Astrocyte of the hippocampus (primary cell): ENCODE measurements around the gene ST14.
A peak's percentile ranks its signal among the peaks of the same experiment; 100 is the strongest.

ENCODE experiments used
- DNase-seq: peaks from one replicate; pipeline ENCODE4 v3.0.0; 2011; ENCODE audit warnings: low read depth, low spot score

ST14 gene

GRCh38 chr11:130208241-130209127 is 48.9 kb downstream of the ST14 start:
- no peak for DNase-seq

DNA sequence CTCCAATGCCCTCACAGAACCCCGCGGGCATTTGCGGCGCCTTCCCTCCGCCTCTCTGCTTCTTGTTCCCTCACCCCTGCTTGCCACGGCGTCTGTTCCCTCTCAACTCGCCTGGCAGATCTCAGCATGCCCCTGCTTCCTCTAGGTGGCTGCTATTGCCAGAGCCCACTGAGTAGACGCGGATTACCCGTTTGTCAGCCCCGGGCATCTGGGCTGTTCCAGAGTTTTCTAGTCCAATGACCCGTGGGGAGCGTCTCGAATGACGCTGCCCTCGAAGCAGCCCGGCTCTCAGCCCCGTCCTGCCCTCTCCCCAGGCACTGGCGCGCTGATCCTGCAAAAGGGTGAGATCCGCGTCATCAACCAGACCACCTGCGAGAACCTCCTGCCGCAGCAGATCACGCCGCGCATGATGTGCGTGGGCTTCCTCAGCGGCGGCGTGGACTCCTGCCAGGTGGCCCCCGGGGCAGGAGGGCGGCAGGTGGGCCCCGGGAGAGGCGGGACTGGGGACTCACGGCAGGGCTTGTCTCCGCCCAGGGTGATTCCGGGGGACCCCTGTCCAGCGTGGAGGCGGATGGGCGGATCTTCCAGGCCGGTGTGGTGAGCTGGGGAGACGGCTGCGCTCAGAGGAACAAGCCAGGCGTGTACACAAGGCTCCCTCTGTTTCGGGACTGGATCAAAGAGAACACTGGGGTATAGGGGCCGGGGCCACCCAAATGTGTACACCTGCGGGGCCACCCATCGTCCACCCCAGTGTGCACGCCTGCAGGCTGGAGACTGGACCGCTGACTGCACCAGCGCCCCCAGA is 49.7 kb downstream of the ST14 start:
- DNase-seq: no peak

DNA sequence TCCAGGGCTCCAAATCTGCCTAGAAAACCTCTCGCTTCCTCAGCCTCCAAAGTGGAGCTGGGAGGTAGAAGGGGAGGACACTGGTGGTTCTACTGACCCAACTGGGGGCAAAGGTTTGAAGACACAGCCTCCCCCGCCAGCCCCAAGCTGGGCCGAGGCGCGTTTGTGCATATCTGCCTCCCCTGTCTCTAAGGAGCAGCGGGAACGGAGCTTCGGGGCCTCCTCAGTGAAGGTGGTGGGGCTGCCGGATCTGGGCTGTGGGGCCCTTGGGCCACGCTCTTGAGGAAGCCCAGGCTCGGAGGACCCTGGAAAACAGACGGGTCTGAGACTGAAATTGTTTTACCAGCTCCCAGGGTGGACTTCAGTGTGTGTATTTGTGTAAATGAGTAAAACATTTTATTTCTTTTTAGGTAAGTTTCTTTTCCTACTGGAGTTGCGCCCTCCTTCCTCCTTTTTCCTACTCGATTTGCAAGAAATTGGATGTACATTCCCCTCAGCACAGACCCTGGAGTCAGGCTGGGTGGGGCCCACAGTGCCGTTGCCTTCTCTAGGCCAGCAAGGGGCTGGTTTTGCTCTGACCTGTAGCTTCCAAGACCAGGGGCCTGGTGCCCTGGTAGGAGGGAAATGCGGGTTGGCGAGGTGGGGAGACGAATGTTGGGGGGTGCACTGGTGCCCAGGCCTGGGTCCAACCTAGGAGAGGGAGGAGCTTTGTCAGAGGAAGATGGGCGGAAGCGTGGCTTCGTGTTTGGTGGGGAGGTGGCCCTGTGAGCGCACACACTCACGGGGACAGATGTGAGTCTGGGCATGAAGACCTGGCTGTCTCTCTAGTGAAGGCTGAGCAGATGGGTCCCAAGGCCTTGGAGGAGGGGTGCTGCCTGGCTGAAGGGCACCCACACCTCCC is 50.6 kb downstream of the ST14 start:
- no peak for DNase-seq

DNA sequence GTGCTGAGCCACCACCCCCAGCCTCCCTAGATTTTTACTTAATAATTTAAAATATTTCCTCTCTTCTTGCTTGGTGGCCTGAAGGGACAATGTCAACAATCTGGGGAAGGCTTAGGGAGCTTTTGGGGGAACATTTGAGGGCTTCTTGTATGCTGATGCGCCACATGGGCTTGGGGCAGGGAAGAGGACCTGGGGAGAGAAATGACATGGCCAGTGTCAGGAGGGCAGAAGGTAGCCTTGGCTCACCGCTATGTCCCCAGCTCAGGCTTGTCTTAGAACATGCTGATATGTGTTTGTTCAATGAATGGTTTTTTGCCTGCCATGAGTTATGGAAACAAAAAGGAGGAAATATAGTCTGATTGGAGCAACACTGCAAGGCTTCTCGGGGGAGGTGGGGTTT is 51.6 kb downstream of the ST14 start:
- DNase-seq: no peak

DNA sequence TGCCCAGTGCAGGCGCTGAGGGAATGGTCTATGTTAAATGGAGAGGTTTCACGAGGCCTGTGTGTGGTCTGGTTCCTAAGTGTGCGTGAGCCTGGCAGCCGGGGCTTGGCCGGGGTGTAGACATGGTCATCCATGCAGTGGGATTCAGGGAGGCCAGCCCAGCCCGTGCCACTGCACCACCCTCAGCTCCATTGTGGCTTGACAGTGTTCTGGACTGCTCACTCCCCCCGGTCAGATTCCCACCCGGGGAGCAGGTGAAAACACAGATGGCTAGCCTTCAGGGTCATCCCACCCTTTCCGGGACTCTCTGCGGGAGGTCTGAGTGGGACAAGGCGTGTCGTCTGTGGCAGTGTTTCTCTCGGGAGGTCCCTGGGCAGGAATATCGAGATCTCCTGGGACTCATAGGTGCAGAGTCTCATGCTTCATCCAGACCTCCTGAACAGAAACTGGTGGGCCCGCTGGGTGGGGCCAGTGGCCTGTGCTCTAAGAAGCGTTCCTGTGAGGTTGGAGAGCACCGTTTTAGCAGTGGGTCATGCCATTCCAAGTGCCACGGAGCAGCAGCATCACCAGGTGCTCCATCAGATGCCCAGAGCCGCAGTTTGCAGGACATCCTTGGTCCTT is 52.3 kb downstream of the ST14 start:
- no peak for DNase-seq

- no peak for DNase-seq
Measured at GRCh38 chr11:130212431-130212961, 52.9 kb downstream of the ST14 start.

- DNase-seq: peak; percentile 77
Measured at GRCh38 chr11:130213143-130213978, 53.8 kb downstream of the ST14 start.

- no peak for DNase-seq
Measured at GRCh38 chr11:130213979-130214281, 54.3 kb downstream of the ST14 start.

- no peak for DNase-seq
Measured at GRCh38 chr11:130214861-130215530, 55.4 kb downstream of the ST14 start.

DNA sequence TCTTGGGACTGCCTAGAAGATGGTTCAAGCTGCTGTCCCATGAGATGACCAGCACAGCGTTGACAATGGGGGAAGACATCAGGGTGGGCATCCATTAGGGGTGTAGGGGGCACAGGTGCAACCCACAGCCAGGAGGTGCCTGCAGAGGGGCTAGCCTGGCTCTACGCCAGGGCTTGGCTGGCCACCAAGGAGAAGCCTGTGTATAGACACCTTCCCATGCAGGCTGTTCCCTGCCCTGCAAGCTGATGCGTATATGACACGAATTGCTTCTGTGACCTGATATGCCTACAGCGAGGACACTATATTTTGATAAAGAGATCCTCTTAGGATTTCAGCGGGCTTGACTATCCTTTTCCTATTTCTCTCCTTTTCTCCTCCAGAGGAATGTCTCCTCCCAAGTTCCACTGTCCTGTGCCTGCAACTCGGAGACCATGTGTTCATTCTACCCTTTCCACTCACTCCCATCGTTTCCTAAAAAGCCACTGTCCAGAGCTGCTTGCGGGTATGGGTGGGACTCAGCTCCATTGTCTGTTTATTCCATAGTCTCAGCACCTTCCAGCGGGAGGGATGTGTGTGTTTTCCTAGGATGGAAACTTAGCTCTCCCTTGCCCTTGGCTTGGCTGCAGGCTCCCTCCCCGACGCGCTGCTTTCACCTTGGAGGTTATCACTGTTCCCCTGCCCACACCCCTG is 56.1 kb downstream of the ST14 start:
- DNase-seq: no peak

- no peak for DNase-seq
Measured at GRCh38 chr11:130216221-130216550, 56.6 kb downstream of the ST14 start.

GRCh38 chr11:130216591-130217132 is 57.1 kb downstream of the ST14 start:
- no peak for DNase-seq

- DNase-seq: no peak
Measured at GRCh38 chr11:130217133-130218031, 57.8 kb downstream of the ST14 start.

DNA sequence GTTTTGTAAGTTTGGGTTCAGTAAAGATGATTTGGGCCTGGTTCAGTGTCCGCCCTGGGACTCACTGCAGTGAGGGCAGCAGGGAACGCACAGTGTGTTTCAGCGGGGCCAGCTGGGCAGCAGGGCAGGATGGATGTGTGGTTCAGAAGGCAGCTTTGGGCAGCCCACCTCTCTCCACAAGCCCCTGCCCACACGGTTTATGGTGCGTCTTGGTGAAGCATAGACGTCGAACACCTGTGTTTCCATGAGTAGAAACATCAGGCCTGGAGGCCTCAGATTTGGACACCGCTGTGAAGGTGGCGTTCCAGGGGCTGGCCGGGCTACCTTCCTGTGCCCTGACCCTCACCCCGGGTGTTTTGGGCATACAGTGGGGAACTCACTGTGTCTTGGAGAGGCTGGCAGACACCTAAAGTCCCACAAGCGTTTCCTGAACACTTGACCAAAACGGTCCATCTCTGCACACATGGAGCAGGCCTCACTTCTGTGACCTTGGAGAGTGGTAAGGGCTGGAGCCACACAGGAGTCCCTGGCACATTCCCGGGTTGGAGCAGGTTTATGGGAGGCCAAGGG is 59.0 kb downstream of the ST14 start:
- DNase-seq: no peak

- no peak for DNase-seq
Measured at GRCh38 chr11:130219148-130219547, 59.6 kb downstream of the ST14 start.

- DNase-seq: no peak
Measured at GRCh38 chr11:130220311-130221035, 60.9 kb downstream of the ST14 start.
